Heart right ventricle (tissue), 16 donors: ENCODE measurements around the gene IMMP2L. TPM values are rescaled to one million over a fixed set of nuclear protein-coding genes. Genes with fewer than 3 reads are reported as not detected.

Source experiments
- ATAC-seq, 8 donors: fragments of 200-7000 bp; cut with Tn5 transposase; one replicate each; pipeline ENCODE4 v1.9.1; 2020; ENCODE audit warnings: mild to moderate bottlenecking in 8 of 8, moderate library complexity in 8 of 8, moderate number of reproducible peaks in 1 of 8
- DNase-seq, 2 donors: peaks; one replicate each; pipeline ENCODE4 v3.0.0-alpha.2; 2020
- H3K27ac ChIP-seq, 10 donors: fragments of 200-600 bp; sonication (generic) in 2 of 10; one replicate each; pipeline versions ENCODE4 v1.5.0 to v1.8.0; 2020 to 2022; ENCODE audit warnings: mild to moderate bottlenecking in 3 of 10
- H3K27me3 ChIP-seq, 7 donors: fragments of 200-600 bp; one replicate each; pipeline ENCODE4 v1.8.0; 2021 to 2022; ENCODE audit warnings: mild to moderate bottlenecking in 2 of 7
- H3K36me3 ChIP-seq, 9 donors: fragments of 200-600 bp; sonication (generic) in 1 of 9; one replicate each; pipeline versions ENCODE4 v1.5.0 to v1.8.0; 2020 to 2022; ENCODE audit warnings: mild to moderate bottlenecking in 2 of 9
- H3K4me1 ChIP-seq, 9 donors: fragments of 200-600 bp; sonication (generic) in 1 of 9; one replicate each; pipeline versions ENCODE4 v1.5.0 to v1.8.0; 2020 to 2022; ENCODE audit warnings: mild to moderate bottlenecking in 4 of 9
- H3K4me3 ChIP-seq, 10 donors: fragments of 200-600 bp; sonication (generic) in 2 of 10; one replicate each; pipeline versions ENCODE4 v1.5.0 to v1.8.0; 2020 to 2022; ENCODE audit warnings: mild to moderate bottlenecking in 7 of 10, moderate library complexity in 2 of 10
- H3K9me3 ChIP-seq, 11 donors: fragments of 200-600 bp in 10 of 11; sonication (generic) in 2 of 11; one replicate each; pipeline versions ENCODE4 v1.5.0 to v1.8.0; 2013 to 2022; ENCODE audit warnings: mild to moderate bottlenecking in 2 of 11, control low read depth in 1 of 11, moderate library complexity in 1 of 11
- WGBS, 2 donors: extraction: QIAGEN DNeasy Blood & Tissue Kit; methylation state at CpG; one replicate each; pipeline ENCODE4 v1.1.7; 2013; ENCODE audit warnings: inconsistent platforms in 1 of 2; 5-methylcytosine and 5-hydroxymethylcytosine counted together
- intact Hi-C, 10 donors: fragments of 100-400 bp; cut with DNase I; formaldehyde crosslinking; loops; one replicate each; pipeline versions ENCODE4 v1.11.1 to v1.14.2; 2022
- polyA plus RNA-seq, 2 donors: library from polyadenylated mRNA; stranded (reverse); fragments of 200-250 nt; gene quantifications; one replicate each; pipeline ENCODE4 v1.2.3, GENCODE V29; 2013
- total RNA-seq, 10 donors: library from RNA; stranded (reverse); fragmentation: NEBNext Ultra II Directional in 3 of 10; extraction: Animal tissue kit (Norgen Biotek cat#: 25700) in 3 of 10; gene quantifications; one replicate each; pipeline versions ENCODE4 v1.2.1 to v1.2.4, GENCODE V29; 2021 to 2023
- TF ChIP-seq, protein P1 (sequence below), 9 donors: fragments of 200-600 bp; sonication (generic) in 2 of 9; IDR thresholded peaks; one replicate each; pipeline versions ENCODE4 v1.5.0 to v1.8.0; 2021 to 2022; ENCODE audit warnings: antibody characterized with exemption in 9 of 9, mild to moderate bottlenecking in 5 of 9, moderate library complexity in 1 of 9
- donor health status: Arrhythmogenic right ventricular cardiomyopathy.
- donor health status: ischemic (EF 13 %, LVEDD 7.1; RV severe dilation, severe dysfunction).
- donor health status: healthy with polysubstance abuse.
- donor health status: DM: no; HTN: yes; CAD: no.
- donor health status: DM: no; HTN: no; CAD: no.
- donor health status: ischemic (EF 25% LVEDD 6.9; RV normal size, moderate dysfunction).
- donor health status: ischemic (EF 25% LVEDD 5.7; RV mildly dilated, moderate dysfunction).
- donor health status: healthy.
- donor health status: DM: yes; HTN: yes; CAD: no.
- donor health status: Ischemic cardiomyopathy.
- donor health status: ischemic (EF 35%, LVEDD 5.7; RV mildly dilated, moderate dysfunction).
- donor health status: nonischemic (EF 11% LVEDD 7.7; RV severe dilation, severe dysfunction).
- donor health status: DM: yes; HTN: yes; CAD: no.
- donor health status: PGD.
- donor health status: ischemic (EF 29% LVEDD 5.4; RV normal size, mild dysfunction).
- donor health status: nonischemic (EF 23%, LVEDD 6.1; RV moderate dilation, normal function).

Gene IMMP2L
- total and polyA plus RNA-seq, 12 donors, result 4.3 to 20.8 (median 17.3) TPM

DNA sequence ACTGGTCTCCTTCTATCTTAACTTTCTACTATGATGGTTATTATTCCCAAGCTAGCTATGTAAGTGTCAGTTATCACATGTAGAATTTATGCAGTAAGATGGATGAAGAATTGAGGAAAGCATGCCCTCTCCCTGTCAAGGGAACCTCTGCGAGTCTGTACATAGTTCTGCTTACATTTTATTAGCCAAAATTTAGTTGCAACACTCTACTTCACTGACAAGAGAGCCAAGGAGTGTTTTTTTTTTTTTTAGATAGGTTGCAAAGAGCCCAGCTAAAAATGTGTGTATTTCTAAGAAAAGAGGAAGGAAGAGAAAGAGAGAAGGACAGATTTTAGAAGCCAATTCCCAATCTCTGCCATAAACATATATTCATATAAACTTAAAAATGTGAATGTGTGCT lies 829.1 kb downstream of the IMMP2L start:
- DNase-seq (no peak), ATAC-seq (no peak)
- Histone ChIP-seq H3K36me3 (no peaks in the 10 kb centered on the region), H3K27ac (no peak overlapping the region), H3K27me3 (no peaks in the 10 kb centered on the region), H3K9me3 (peaks cover 0 to 3% (median 0%) of the 10 kb centered on the region in 11 donors), H3K4me1 (no peaks in the 10 kb centered on the region), H3K4me3 (no peak overlapping the region)
- WGBS, 2 donors, result 69 to 76% methylated on average over 1 of the region's 1 CpG
- intact Hi-C loops, result no loop called here
- TF ChIP-seq, protein P1, sequence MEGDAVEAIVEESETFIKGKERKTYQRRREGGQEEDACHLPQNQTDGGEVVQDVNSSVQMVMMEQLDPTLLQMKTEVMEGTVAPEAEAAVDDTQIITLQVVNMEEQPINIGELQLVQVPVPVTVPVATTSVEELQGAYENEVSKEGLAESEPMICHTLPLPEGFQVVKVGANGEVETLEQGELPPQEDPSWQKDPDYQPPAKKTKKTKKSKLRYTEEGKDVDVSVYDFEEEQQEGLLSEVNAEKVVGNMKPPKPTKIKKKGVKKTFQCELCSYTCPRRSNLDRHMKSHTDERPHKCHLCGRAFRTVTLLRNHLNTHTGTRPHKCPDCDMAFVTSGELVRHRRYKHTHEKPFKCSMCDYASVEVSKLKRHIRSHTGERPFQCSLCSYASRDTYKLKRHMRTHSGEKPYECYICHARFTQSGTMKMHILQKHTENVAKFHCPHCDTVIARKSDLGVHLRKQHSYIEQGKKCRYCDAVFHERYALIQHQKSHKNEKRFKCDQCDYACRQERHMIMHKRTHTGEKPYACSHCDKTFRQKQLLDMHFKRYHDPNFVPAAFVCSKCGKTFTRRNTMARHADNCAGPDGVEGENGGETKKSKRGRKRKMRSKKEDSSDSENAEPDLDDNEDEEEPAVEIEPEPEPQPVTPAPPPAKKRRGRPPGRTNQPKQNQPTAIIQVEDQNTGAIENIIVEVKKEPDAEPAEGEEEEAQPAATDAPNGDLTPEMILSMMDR (IDR thresholded peaks at IDR 0.05), result no peak

DNA sequence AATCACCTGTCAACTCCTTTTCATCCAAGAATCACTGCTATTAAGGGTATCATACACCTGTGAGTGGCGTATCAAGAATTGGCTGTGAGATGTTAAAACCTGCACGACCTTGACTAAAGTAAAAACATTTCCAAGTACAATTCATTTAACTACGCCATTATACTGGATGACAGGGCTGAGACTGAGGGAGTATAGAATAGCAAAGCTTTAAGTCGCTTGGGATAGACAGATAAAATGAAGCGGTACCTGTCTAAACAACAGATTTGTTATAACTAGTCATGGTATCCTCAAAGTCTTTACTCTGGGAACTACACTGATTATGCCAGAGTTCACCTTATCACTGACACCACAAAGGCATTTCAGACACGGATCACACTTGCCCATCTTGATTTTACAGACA lies 837.5 kb downstream of the IMMP2L start:
- no peak for DNase-seq
- TF ChIP-seq, protein P1 (IDR thresholded peaks at IDR 0.05), result no peak
- H3K27me3 ChIP-seq, result no peaks in the 10 kb centered on the region
- no peak overlapping the region for H3K27ac ChIP-seq
- no peaks in the 10 kb centered on the region for H3K36me3 ChIP-seq
- H3K4me1 ChIP-seq, result no peaks in the 10 kb centered on the region
- ATAC-seq, result no peak
- WGBS, 2 donors, result 69 to 74% methylated on average over 6 of the region's 6 CpGs
- no peaks in the 10 kb centered on the region for H3K9me3 ChIP-seq
- intact Hi-C loops, result no loop called here
- no peak overlapping the region for H3K4me3 ChIP-seq

DNA sequence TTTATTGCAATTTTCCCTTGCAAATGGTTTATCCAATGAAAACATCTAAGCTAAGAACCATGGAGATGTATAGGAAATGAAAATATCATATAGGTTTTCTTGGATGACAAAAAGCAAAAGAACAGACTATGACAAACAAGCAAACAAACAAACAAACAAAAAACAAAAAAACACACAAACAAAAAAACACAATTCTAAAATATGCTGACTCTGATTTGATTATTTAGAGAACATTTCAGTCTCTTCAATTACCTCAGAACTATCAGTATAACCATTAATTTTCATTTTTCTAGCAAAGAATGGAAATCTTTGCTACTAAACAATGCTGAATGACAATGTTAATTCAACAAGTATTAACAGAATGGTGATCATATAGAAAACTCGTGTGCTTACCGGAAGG lies 840.9 kb downstream of the IMMP2L start:
- ATAC-seq (no peak), DNase-seq (no peak)
- TF ChIP-seq, protein P1 (IDR thresholded peaks at IDR 0.05), result no peak
- Histone ChIP-seq H3K36me3 (no peaks in the 10 kb centered on the region), H3K4me3 (no peak overlapping the region), H3K27ac (no peak overlapping the region), H3K27me3 (no peaks in the 10 kb centered on the region), H3K4me1 (no peaks in the 10 kb centered on the region), H3K9me3 (no peaks in the 10 kb centered on the region)
- WGBS, 2 donors, result 91 to 92% methylated on average over 2 of the region's 2 CpGs
- intact Hi-C loops, result no loop called here

DNA sequence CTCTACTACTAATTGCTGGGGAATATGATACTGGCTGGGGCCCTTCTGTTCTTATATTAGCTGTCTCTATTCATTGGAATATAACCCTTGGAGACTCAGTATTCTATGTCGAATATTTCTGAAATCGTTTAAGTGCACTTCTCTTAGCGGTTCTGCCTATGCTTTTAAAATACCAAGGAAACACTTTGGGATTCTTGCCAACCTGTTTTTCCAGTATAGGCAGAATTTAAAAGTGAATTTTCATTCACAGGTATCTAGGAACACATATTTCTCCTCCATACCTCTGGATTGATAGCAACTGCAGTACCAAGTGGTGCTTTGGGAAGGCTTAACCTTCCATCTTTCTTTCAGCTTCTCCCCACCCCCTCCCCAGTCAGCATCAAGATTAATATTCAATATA lies 841.7 kb downstream of the IMMP2L start:
- WGBS, 2 donors, result 93% methylated on average over 3 of the region's 3 CpGs
- no peak overlapping the region for H3K4me3 ChIP-seq
- H3K27ac ChIP-seq, result no peak overlapping the region
- H3K36me3 ChIP-seq, result no peaks in the 10 kb centered on the region
- no peak for DNase-seq
- no peaks in the 10 kb centered on the region for H3K9me3 ChIP-seq
- no peaks in the 10 kb centered on the region for H3K27me3 ChIP-seq
- intact Hi-C loops, result no loop called here
- TF ChIP-seq, protein P1 (IDR thresholded peaks at IDR 0.05), result no peak
- no peaks in the 10 kb centered on the region for H3K4me1 ChIP-seq
- no peak for ATAC-seq

DNA sequence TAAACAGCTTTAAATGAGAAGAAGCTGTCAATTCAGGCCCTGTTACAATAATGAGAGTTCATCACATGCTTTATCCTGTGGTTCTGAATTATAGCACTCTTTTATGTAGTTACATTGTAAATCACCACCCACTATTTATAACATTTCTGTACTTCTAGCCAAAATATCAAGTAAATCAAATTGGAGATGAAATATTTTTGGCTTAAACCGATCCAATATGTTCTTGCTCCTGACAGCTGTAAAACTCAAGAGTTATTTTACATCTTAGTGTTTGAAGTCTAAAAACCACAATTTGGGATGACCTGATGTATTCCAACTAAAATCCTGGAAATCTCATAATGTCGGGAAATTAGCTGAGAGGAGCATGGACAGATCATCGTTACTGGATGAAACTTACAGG lies 842.6 kb downstream of the IMMP2L start:
- ATAC-seq (no peak), DNase-seq (no peak)
- intact Hi-C loops, result no loop called here
- WGBS, 2 donors, result 85% methylated on average over 3 of the region's 3 CpGs
- H3K4me1 ChIP-seq, result no peaks in the 10 kb centered on the region
- TF ChIP-seq, protein P1 (IDR thresholded peaks at IDR 0.05), result no peak
- no peaks in the 10 kb centered on the region for H3K9me3 ChIP-seq
- H3K36me3 ChIP-seq, result no peaks in the 10 kb centered on the region
- no peaks in the 10 kb centered on the region for H3K27me3 ChIP-seq
- H3K27ac ChIP-seq, result no peak overlapping the region
- no peak overlapping the region for H3K4me3 ChIP-seq
